HS-5 (cell line): ENCODE data around the gene CCND2.

Source experiments
- DNase-seq: peaks from one replicate; pipeline ENCODE4 v3.0.0-alpha.2; 2012; ENCODE audit warnings: low read depth

Gene CCND2

GRCh38 chr12:4276524-4277204 is 3.1 kb downstream of the CCND2 start:
- DNase-seq: peak; percentile 49

DNA sequence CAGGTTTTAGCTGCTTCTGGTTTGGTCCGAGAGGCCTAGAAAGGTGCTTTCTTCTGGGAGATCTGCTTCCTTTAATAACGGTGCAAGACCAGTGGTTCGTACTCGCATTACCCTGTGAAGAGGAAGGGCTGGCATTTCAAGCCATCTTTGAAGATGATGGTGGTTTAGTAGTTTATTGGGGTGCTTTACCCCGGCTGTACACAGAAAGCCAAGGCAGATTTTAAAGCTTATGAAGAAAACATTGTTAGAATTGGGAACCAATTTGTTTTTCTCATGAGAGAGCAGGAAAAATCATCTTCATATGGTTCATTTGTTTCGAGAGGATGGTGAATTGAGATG is 3.6 kb downstream of the CCND2 start:
- DNase-seq: no peak

- no peak for DNase-seq
Observed at GRCh38 chr12:4277857-4278256, 4.3 kb downstream of the CCND2 start.

GRCh38 chr12:4278329-4279197 is 5.0 kb downstream of the CCND2 start:
- no peak for DNase-seq

DNA sequence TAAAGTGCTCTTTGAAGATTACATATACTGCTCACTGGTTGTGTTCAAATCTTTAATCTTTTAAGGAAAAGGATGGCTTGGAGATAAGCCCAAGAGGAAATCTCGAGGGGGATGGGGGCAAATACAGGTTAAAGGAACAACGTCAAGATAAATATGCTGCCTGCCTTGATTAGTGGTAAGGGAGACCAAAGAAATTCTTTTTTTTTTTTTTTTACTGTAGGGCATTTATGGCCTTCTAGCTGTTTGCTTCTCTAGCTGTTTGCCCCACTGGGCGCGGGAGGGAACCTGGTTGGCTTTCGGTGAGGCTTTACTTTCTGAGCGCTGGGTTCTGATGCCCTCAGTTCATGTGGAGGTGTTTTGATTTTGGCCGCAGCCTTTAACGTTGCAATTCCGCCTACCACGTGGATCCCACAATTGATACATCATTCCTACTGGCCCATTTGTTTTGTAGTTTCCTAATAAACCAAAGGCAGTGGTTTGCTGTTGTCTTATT is 5.7 kb downstream of the CCND2 start:
- DNase-seq: no peak

- no peak for DNase-seq
Observed at GRCh38 chr12:4280351-4281163, 7.0 kb downstream of the CCND2 start.

GRCh38 chr12:4281173-4281654 is 7.7 kb downstream of the CCND2 start:
- no peak for DNase-seq

GRCh38 chr12:4282103-4282891 is 8.7 kb downstream of the CCND2 start:
- DNase-seq: no peak

DNA sequence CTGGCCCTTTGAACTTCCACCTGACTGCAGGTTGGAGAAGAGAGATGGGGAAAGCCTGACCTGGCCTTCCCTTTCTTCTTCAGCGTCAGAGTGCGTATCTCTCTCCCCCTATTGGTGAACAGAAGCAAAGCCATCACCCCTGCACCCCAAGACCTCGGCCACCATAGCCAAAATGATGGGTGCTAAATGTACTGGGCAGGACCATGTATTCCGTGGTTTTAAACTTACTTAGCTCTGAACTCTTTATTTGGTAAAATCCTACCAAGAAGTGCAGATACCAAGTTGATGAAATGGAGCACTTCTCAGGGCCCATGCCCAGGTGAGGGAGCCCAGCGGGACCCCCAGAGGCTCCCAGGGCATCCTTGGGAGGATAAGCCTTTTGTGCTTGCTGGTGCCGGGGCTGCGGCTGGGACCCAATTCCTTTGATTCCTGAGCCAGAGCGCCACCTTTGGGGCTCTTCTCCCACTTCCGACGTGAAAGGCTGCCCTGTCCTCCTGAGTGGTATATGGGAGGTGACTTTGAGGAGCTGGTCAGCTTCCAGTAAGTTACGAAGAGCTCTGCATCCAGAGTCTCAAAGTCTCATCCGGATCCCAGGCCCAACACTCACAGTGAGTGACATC is 9.4 kb downstream of the CCND2 start:
- DNase-seq: no peak

DNA sequence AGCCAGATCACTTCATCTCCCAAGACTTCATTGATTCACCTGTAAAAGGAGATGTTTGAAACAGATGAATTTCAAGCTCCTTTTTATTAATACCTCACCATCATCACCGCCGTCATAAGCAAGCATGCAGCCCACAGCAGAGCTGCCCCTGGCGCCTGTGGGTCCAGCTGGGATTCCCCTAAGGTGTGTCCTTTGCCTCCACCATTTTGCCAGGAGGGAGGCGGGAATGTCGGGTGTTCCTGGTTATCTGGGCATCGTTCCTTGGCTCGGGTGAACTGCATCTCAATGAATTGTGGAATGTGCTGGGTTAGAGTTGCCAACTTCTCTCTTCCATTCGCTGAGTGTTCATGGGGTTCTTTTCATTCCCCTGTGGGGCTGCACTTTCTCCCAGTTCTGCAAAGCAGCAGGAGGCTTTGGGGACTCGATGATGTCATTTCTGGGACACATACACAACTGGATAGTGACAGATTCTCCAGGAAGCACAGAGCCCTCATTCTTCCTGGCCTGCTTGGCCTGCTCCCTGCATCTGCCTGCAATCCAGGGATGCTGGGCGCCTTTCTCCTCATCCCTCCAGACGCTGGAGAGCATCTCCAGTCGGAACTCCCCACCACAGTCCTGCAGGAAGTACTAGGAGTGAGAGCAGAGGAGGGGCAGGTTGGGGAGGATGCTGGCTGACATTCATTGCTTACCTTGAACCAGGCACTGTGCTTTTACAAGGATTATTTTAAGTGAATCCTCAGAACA is 10.1 kb downstream of the CCND2 start:
- DNase-seq: no peak

GRCh38 chr12:4284306-4284705 is 10.7 kb downstream of the CCND2 start:
- no peak for DNase-seq

DNA sequence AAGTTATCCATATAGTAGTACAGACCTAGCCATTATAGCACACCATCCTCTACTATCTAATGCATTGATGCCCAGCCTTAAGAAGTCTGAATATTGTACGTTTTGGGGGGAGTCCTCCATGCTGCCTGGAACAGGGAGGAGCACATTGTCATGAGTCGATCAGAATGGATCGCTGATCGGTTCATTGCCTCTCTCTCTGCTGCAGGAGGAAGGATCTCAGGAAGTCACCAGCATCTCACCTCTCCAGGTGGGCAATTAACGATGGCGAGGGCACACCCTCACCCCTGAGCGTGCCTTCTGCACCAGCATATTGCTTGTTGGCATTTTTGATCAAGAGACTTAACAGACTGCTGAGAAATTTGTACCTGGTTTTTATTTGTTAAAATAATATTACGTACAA is 11.5 kb downstream of the CCND2 start:
- no peak for DNase-seq

DNA sequence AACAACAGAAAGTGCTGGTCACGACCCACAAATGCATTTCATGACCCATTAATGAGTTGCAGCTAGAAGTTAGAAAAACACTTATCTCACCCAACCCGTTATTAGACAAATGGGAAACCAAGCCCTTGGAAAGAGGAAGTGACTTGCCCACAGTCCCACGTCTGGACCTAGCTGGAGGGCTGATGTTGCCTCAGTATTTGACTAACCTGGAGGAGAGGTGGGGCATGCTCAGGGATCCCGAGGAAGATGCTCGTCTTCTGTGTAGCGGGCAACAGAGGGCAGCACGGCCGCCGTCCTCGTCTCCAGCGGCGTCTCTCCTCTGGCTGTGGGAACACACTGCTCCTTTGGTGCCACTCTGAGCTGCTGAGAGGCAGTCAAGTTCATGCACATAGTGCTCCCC is 12.7 kb downstream of the CCND2 start:
- no peak for DNase-seq

GRCh38 chr12:4286771-4287317 is 13.3 kb downstream of the CCND2 start:
- DNase-seq: no peak

GRCh38 chr12:4287325-4288211 is 14.0 kb downstream of the CCND2 start:
- DNase-seq: no peak

DNA sequence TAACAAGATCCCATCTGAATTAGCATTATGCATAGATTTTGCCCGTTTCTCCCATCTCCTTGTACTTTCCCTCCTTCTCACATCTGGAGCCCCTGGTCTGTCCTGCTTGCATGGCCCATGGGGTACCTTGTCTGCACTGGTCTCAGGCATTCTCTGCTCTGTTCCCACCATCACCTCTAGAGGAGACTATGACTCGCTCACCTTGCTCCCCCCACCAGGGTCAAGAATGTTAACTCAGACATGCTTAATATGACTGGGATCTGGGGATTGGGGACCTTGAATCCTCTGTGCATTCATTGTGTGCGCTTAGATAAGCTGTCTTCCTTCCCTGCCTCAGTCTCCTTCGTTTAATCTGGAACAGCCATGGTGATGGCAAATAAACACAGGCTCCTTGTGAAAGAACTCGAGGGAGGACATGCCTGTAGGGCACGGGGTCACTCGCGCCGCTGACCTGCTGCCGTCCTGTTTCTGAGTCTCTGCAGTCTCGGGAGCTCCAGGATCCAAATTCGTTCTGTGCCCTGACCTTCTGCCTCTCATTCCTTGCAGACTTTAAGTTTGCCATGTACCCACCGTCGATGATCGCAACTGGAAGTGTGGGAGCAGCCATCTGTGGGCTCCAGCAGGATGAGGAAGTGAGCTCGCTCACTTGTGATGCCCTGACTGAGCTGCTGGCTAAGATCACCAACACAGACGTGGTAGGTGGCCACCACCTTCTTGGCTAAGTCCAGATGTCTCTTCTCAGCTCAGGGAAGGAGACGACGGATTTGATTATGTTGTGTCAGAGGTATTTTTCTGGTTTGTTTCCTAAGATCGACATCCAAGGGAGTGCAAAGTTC is 15.0 kb downstream of the CCND2 start:
- no peak for DNase-seq

DNA sequence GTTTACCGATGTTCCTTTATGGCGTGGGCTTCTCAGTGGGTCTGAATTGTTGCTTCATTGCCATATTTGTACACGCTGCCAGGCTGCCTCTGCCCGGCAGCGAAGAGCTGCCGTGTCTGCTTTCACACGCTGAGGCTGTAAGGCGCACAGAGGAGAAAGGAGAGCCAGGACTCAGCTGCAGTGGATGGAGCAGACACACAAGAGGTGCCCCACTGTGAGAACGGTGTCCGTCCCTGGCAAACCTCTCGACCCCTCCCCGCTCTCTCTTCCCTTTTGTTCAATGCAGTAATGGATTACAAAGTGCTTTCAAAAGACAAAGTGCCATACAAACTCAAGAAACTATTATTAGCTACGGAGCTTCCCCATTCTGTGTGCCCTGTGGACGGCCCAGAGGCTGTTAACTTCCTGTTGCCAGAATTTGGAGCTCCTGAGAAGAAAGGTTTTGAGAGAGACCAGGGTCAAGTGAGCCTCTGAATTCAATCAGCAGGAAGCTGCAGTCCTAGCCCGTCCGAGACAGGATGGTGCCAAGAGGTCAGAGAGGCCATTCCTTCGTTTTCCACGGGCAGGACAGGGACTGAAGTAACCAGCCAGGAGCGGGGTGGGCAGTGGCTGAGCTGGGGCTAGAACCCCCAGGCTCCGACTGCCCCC is 15.8 kb downstream of the CCND2 start:
- DNase-seq: no peak
